Thyroid gland (tissue), 4 donors: ENCODE data around the gene MIER2.

Experiments used
- CTCF ChIP-seq, 6 experiments: fragments of 200-600 bp in 3 of 6; fragments of 450-650 bp in 3 of 6; sonication (generic) in 3 of 6; IDR thresholded peaks; one replicate each; pipeline ENCODE4 v1.5.1; 2016 to 2019; ENCODE audit warnings: antibody characterized with exemption in 6 of 6, mild to moderate bottlenecking in 2 of 6, inconsistent platforms in 1 of 6, moderate library complexity in 1 of 6
- POLR2A ChIP-seq, 2 donors: fragments of 450-650 bp; IDR thresholded peaks; one replicate each; pipeline ENCODE4 v1.6.1; 2017; ENCODE audit warnings: antibody characterized with exemption in 2 of 2, mild to moderate bottlenecking in 2 of 2, moderate library complexity in 1 of 2

- TF ChIP-seq POLR2A (IDR thresholded peaks at IDR 0.05), result no peak
- no peak for TF ChIP-seq CTCF (IDR thresholded peaks at IDR 0.05)
These were observed 26.7 kb downstream of the MIER2 start for GRCh38 chr19:317710-318508.
